HT-29 (cell line): Measurements from ENCODE around the gene CLEC4E. TPM values are rescaled to one million over a fixed set of nuclear protein-coding genes. Genes with fewer than 3 reads are reported as not detected.
"Not testable (repeated sequence)": the region's sequence is repeated elsewhere in the genome, so short reads cannot be mapped to it uniquely, and the experiment has no call there.

ENCODE experiments used
- DNase-seq: peaks from one replicate; pipeline ENCODE4 v3.0.0-alpha.2; 2015; ENCODE audit warnings: low spot score
- total RNA-seq: library from RNA; depleted of rRNA; stranded (reverse); fragments of >200 nt; shearing (Covaris generic); gene quantifications from 2 replicates; pipeline ENCODE4 v1.2.3, GENCODE V29; 2014; rRNA removed

Gene CLEC4E
- total RNA-seq, result not detected in 2 replicates

GRCh38 chr12:8540831-8541230, at the start of gene CLEC4E:
Gene CLEC4E, minus strand, starts transcription at chr12:8540905. Its CDS starts 108 bp downstream, at chr12:8540797.
- DNase-seq, result not testable (repeated sequence)

GRCh38 chr12:8589679-8590078, 49.0 kb upstream of the CLEC4E start:
- DNase-seq, result no peak

- not testable (repeated sequence) for DNase-seq
These were observed 43.8 kb upstream of the CLEC4E start for GRCh38 chr12:8584478-8584877.

GRCh38 chr12:8584004-8584403, 43.3 kb upstream of the CLEC4E start:
- DNase-seq, result no peak

GRCh38 chr12:8581098-8581784, 40.5 kb upstream of the CLEC4E start:
- DNase-seq, result no peak

GRCh38 chr12:8577879-8578278, 37.2 kb upstream of the CLEC4E start:
- DNase-seq, result no peak

GRCh38 chr12:8572507-8572906, 31.8 kb upstream of the CLEC4E start:
- DNase-seq, result no peak

GRCh38 chr12:8566525-8566924, 25.8 kb upstream of the CLEC4E start:
- no peak for DNase-seq

- not testable (repeated sequence) for DNase-seq
These were observed 25.3 kb upstream of the CLEC4E start for GRCh38 chr12:8566052-8566451.

GRCh38 chr12:8564656-8565055, 24.0 kb upstream of the CLEC4E start:
- no peak for DNase-seq

- DNase-seq, result no peak
These were observed 22.7 kb upstream of the CLEC4E start for GRCh38 chr12:8563356-8563755.

GRCh38 chr12:8562310-8562709, 21.6 kb upstream of the CLEC4E start:
- DNase-seq, result no peak

GRCh38 chr12:8561011-8561410, 20.3 kb upstream of the CLEC4E start:
- no peak for DNase-seq

- DNase-seq, result no peak
These were observed 19.0 kb upstream of the CLEC4E start for GRCh38 chr12:8559676-8560075.

- no peak for DNase-seq
These were observed 15.9 kb upstream of the CLEC4E start for GRCh38 chr12:8556531-8557097.

- no peak for DNase-seq
These were observed 13.9 kb upstream of the CLEC4E start for GRCh38 chr12:8554451-8555195.

- no peak for DNase-seq
These were observed 12.5 kb upstream of the CLEC4E start for GRCh38 chr12:8553088-8553627.

- no peak for DNase-seq
These were observed 8.7 kb upstream of the CLEC4E start for GRCh38 chr12:8549381-8549780.

- DNase-seq, result no peak
These were observed 7.5 kb upstream of the CLEC4E start for GRCh38 chr12:8548192-8548591.

- no peak for DNase-seq
These were observed 6.9 kb upstream of the CLEC4E start for GRCh38 chr12:8547645-8548044.

GRCh38 chr12:8546591-8546990, 5.9 kb upstream of the CLEC4E start:
- DNase-seq, result no peak

GRCh38 chr12:8544295-8544694, 3.6 kb upstream of the CLEC4E start:
- peak; percentile 74 for DNase-seq
